HG03045 (cell line): ENCODE data around the gene KCNF1.
"Not testable (repeated sequence)": the region's sequence is repeated elsewhere in the genome, so short reads cannot be mapped to it uniquely, and the experiment has no call there.

ENCODE experiments used
- ATAC-seq: cut with Tn5 transposase; IDR thresholded peaks from one replicate; pipeline ENCODE4 v1.9.1; 2021; ENCODE audit warnings: mild to moderate bottlenecking, moderate library complexity; ENCODE audit not compliant: unreplicated experiment

Gene KCNF1

DNA sequence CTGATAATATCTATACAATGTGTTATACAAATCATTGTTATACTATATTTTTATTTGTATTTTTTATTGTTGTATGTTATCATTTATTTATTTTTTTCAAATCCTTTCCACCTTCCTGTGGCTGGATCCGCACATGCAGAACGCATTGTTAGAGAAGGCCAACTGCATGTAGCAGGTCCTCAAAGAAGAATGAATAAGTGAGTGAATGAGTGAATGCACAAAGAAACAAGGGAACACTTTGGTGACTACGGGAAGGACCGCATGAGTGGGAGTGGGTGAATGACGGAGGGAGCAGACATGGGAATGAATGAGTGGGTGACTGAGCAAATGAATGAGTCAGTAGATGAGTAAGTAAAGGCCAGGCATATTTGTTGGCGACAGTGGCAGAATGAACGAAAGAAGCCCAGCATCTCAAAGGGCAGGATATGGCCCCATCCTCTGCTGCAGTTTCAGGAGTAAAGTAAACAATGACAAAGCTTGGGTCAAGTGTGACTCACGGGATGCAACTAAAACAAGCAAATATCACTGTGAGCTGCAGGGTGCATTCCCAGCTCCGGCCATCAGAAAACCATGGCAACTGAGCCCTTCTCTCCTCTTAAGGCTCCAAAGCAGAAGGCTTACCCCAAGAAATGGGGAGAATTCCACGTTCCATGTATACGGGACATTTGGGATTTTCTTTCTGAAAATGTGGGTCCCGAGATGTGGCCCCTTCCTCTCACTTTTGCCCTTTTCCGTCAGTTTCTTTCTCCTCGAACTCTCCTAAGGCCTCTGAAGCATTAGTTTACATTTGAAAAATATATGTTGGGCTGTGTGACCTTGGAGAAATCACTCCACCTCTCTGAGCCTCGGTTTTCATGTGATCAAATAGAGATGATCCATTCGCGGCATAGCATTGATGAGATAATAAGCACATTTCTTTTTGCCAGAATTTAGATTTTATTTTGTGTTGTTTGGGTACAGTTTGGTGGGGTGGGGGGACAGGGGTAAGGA, 24.5 kb downstream of the KCNF1 start:
- no peak for ATAC-seq

DNA sequence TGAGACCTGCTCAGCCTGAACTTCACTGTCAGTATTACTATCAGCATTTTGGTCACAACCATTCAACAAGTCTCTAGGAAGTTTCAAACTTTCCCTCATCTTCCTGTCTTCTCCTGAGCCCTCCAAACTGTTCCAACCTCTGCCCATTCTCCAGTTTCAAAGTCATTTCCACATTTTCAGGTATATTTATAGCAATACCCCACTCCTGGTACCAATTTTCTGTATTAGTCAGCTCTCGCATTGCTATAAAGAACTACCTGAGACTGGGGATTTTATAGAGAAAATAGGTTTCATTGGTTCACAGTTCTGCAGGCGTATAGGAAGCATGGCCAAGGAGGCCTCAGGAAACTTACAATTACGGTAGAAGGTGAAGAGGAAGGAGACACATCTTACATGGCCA, 27.3 kb downstream of the KCNF1 start:
- no peak for ATAC-seq

DNA sequence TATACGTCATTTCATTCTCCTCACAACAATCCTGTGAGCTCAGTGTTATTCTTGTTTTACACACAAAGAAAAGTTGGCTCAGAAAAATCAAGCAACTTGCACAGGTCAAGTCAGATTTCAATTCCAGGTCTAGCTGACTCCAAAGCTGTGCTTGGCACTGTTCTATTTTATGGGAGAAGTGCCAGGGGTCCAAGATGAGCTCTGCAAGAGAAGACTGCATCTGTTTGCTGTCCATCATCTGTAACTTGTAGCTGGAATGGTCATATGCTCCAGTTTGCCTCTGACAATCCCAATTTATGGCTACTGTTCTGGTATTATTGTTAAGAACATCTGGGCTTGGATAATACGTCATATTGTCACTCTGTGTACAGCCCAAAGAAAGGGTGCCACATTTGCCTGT, 28.9 kb downstream of the KCNF1 start:
- ATAC-seq, result no peak

DNA sequence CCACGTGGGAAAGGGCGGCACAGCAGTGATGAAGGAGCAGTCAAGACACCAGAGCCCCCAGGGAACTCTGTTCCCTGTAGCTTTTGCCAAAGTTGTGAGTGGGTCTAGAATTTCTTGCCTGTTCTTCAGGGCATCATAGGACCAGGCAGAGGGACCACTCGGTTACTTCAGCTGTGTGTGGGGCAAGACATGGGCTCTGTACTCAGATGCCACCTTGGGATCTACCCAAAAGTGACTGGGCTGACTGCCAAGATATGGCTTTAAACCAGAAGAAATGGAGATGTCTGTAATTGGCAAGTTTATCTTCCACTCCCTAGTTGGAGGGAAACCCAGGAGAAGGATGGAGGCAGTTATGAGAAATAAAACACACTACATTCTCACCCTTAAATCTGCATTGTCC, 29.6 kb downstream of the KCNF1 start:
- ATAC-seq, result no peak

DNA sequence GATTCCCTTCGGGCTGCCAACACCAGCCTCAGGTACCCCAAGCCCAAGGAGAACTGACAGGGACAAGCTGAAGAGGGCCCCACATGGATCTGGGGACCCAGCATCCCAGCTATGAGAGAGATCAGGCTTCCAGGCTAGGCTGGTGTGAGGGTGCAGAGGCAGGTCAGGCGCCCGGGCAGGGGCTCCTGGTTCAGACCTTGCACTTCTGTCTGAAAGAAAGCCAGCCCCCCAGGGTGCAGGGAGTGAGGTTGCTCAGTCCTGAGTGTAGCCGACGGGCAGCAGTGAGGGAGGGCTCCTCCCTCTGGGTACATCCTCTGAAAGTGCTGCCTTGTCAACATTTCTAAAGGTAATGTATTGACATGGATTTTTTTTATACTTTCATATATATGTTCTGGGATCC, 33.1 kb downstream of the KCNF1 start:
- no peak for ATAC-seq

DNA sequence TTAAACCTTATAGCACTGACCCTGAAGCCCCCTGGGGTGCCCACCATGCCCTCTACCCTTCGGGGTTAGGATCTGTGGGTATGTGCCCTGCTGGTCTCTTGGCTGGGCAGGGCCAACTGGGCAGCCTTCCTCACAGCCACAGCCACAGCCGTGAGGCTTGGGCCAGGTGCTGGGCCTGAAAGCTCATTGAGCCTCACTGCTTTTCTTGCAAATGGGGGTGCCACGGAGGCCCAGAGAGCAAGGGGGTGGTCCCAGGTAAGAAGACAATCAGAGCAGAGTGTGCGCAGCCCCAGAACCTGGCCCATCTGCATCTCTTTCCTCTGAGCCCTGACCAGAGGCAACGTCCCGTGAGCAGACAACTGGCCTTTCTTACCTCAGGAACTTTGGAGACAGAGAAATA, 34.7 kb downstream of the KCNF1 start:
- no peak for ATAC-seq

DNA sequence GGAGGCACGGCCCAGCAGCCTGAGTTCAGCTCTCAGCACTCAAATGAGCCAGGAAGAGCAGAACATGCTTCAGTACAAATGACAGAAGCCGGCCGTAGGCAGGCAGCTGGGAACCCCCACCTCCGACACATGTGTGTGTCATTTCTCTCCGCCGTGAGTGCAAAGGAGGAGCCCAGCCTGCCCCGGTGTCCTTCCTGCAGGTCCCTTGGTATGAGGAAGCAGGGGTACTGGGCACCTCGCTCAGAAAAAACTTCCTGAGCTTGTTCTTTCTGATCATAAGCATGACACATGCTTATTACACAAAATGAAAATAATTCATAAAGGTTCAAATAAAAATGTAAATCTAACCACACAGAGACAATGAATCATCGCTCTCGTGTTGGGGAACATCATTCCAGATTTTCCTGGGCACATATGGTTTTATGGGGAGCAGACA, 35.3 kb downstream of the KCNF1 start:
- no peak for ATAC-seq

DNA sequence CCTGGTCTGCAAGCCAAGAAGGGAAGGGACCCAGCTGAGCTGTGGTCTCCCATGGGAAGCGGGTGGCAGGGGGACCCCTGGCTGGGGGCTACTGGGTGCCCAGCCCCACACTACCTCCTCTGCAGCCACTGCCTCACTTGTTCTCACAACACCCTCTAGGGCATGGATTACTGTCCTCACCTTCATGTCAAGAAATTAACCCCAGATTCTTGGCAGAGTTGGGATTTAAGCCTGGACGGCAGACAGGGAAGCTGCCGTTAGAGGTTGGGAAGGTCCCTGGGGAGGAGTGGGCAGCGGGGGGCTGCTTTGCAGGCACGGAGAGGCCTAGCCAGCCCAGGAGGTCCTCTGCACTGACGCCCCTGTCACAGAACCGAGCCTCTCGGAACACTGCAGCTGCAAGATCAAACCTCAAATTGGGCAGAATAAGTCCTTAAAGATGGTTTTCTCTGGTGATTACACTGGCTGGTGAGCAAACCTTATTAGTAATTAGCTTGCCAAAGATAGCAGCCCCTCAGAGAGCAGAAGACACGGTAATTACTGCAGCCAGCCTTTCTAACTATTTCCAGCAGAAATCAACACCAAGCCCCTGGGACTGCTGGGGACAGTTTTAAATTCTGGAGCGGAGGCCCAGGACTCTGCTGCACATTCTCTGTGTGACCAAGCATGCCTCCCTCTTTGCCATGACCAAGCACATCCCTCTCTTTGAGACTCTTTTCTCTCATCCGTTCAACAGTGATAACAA, 35.9 kb downstream of the KCNF1 start:
- no peak for ATAC-seq

DNA sequence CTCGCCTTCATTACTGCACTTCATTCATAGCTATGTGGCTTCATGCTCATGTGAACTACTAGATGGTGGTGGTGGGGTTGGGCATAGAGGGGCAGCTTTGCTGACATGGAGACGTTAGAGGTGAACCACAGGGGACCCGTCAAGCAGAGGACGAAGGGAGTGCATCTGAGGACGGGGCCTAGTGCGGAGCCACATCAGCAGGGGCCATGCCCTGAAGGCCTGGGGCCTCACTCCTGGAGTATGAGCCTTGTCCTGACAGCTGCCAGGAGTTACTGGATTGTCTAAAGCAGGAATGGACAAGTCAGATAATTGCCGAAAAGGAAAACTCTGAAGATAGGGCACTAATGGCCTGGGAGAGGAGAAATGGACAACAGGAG, 36.4 kb downstream of the KCNF1 start:
- no peak for ATAC-seq

DNA sequence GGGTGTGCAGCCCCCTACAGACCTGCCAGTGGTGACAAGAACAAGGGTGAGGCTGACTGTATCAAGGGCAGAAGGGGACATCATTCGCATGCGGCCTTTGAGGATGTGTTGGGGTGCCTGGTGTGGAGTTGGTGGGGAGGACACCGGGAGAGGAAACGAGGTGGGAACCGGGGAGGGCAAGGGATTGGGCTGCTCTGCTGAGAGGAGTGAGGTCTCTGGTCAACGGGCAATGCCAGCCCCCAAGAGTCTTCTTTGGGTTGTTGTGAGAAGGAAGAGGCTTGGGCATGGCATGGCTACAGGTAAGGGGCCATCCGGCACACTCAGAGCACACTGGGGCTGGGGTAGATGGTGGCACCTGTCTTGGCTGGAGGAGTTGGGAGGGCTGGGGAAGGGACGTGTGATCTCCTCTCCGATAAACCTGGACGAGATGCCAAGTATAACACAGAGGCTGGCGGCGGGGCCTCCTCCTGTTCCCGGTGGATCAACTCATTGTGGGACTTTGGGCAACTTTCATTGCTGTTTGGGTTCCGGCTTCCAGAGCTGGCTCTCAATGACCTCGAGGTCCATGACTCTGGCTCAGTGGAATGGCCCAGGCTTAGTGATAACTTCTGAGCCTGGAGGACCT, 37.0 kb downstream of the KCNF1 start:
- ATAC-seq, result no peak

DNA sequence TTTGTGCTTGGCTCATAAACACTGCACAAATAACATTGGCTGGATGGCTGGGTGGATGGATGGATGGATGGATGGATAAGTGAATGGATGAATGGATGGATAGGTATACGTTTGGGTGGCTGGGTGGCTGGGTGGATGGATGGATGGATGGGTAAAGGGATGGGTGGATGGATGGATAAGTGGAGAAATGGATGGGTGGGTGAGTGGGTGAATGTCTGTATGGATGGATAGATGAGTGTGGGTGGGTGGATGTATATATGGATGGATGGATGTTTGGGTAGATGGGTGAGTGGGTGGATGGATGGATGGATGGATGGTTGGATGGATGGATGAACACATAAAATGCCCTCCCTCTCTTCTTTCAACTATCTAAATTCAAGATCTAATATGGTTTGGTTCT, 38.1 kb downstream of the KCNF1 start:
- ATAC-seq, result no peak

DNA sequence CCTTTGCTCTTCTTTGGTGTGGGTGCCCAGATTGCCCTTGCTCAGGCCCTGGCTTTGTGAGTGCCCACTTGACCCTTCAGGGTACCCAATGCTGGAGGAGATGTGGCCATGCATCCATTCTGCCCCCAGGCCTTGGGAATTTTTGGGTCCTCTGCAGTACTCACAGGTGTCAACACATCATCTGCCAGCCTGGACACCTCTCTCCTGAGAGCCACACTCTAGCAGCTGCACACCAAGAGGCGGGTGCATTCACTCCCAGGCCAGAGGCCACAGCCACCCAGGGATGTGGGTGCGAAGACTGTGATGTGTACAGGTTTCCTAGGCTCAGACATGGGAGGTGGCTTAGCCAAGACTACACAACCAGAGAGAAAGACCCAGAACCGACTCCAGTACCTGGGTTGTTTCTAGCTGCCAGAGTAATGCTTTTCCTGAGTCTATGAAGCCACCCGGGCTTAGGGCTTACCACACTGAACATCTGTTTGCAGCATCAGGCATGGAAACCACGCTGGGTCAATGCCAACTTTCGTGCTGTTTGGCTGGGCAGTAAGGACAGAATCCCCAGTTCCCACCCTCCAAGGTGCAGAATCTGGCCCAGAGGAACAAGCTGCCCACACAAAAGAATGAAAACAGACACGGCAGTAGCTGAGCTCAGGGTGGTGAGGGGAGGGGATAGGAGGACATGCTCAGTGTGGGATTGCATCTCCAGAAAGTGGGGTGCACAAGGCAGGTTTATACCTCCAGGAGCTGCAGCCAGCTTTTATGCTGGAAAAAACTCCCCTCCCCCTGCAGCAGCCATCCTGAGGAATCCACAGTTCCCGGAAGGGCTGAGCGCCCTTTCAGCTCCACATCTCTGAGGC, 40.1 kb downstream of the KCNF1 start:
- no peak for ATAC-seq

DNA sequence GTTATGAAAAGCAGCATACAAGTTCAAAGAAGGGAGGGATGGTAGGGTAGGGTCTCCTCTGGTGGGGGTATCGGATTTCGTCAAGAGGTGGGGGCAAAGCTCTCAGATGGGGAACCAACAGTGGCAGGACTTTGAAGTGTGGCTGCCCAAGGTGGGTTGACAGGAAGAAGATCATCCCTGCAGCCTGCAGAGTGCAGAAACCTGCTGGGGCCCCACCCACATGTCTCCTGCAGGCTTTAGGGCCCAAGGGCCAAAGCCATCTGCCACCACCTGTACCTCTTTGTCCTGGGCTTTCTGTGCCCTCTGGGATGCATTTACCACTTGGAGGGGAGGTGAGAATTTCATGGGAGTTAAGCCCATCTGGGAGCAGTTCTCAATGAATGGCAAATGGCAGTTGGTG, 42.7 kb downstream of the KCNF1 start:
- no peak for ATAC-seq

DNA sequence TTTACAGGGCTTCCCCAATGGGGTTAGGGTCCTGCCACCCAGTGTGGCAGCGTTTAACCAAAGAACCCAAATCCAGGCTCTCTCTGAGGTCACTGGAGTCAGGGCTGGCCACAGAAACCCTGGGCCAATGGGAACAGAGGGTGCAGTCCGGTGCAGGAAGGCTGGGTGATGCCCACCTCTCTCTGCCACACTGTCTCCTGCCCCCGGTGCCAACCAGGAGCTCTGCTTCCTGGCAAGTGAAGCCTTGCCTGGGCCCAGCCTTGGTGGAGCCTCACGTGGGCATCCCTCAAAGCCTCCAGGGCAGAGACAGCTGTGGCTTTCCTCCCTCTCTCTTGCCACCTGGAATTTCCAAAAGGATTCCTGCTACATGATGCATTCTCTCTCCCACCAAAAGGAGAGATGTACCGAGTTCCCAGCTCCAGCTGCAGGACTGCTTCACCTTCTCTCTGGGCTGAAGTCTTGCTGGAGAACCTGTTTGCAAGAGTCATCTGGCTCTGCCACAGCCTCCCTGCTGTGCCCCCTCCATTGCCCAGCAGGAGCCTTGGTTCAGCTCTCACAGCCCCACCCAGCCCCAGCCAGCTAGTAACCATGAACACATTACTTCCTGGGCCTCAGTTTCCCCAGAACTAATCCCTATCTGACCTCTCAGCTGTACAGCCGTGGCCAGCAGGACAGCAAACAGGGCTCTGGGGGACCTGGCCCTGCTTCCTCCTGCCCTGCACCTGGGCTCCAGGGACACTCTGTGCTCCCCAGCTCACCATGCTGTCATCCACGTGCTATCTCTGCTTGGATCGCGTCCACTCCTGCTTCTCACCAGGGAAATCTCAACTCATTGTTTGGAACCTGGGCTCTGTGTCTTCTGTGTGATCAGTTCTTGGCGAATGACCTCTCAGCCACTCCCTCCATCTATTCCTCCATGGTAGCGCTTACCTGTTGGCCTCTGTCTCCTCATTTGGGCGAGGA, 43.4 kb downstream of the KCNF1 start:
- ATAC-seq, result no peak

DNA sequence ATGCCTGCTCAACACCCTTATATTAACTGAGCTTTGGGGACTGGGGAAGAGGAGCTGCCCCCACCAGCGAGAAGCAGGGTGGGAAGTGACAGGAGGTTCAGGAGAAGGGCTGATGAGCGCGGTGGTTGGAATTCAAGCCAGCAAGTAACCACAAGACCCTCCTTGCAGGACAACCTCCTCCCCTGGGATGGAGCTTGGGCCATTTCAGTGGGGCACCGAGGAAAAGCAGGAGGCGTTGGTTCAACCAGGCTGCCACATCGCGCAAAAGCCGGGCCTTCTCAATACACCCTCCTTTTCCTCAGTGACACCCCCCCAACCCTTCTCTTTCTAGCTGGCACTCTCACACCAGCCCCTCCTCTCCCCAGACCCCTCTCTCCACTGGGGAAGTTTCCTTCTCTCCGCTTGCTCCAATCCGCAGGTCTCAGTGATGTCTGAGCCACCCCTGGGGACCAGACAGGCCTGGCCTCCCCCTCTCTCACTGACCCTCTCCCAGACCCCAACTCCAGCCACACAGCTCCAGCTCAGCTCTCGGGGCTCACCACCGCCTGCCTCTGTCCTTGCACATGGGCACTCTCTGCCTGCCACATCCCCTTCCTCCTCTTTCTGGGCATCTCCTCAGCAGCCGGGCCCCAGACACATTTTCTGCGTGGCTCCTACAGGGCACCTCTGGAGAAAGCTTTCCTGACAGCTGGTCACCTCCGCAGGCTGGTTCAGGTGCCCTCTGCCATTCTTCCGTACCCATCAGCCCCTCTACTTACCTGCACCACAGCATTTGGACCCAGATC, 44.5 kb downstream of the KCNF1 start:
- ATAC-seq, result no peak

DNA sequence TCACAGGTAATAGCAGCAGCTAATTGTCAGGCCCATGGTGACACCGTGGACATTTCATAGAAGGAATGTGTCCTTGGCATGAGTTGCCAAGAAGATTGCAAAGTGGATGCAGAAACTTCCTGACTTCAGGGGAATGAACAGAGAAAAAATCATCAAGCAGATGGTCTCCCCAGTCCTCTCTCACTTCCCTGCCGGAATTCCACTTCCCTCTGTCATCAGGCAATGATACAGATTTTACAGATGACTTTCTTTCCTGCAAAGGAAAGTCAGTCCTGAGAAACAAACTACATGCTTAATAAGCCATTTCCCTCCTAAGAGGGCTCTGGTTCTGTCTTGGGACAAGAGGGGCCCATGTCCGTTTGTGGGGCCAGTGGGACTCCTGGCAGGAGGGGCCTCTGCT, 45.7 kb downstream of the KCNF1 start:
- ATAC-seq, result no peak

DNA sequence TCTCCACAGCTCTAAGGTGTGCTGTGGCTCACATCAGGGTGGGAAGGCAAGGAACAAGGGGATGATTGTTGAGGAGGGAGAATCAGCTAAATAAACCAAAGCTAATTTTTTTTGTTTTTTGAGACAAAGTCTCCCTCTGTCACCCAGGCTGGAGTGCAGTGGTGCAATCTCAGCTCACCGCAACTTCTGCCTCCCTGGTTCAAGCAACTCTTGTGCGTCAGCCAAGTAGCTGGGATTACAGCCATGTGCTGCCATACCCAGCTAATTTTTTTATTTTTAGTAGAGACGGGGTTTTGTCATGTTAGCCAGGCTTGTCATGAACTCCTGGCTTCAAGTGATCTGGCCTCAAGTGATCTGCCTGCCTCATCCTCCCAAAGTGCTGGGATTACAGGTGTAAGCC, 46.7 kb downstream of the KCNF1 start:
- not testable (repeated sequence) for ATAC-seq

DNA sequence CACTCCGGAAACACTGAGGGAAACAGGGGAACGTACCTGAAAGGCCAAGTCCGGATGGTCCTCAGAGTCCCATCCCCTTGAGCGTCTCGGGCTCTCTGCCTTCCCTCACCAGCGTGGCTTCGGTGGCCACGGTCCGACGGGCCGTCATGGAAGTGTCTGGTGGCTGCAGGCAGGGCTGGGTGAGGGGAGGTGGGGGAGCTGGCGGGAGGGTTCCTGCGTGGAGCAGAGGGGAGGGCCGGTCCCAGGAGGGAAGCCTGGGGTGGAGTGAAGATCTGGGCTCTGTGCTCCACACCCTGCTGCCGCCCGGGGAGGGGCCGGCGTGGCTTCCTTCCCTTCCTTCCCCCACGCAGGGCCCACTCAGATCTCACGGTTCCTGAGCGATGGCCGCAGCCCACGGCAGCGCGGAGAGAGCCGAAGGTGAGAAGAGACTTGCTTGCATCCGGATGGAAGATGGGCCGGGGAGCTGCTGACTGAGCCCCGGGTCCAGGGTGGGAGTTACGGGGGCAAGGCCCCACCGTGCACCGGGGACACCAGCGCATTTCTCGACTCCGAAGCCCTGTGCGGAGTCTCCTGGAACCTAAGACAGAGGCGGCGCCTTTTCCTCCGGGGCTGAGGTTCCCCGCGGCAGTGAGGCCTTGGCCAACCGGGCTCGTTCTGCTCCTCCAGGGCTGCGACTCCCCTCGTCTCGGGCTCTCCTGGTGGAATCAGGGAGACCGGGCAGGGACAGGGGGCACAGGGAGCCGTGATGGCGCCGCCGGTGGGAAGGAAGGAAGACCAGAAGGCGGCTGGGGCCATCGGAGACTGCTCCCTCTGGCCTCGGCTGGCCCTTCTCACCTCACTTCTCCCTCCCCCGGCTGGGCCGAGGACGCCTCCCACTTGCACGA, 49.1 kb downstream of the KCNF1 start:
- no peak for ATAC-seq
